GM21825 (cell line): ENCODE results near the gene TCIRG1.

ENCODE experiments used
- ATAC-seq: cut with Tn5 transposase; IDR thresholded peaks from one replicate; pipeline ENCODE4 v1.9.1; 2021; ENCODE audit warnings: mild to moderate bottlenecking, moderate library complexity; ENCODE audit not compliant: unreplicated experiment

The TCIRG1 gene

DNA sequence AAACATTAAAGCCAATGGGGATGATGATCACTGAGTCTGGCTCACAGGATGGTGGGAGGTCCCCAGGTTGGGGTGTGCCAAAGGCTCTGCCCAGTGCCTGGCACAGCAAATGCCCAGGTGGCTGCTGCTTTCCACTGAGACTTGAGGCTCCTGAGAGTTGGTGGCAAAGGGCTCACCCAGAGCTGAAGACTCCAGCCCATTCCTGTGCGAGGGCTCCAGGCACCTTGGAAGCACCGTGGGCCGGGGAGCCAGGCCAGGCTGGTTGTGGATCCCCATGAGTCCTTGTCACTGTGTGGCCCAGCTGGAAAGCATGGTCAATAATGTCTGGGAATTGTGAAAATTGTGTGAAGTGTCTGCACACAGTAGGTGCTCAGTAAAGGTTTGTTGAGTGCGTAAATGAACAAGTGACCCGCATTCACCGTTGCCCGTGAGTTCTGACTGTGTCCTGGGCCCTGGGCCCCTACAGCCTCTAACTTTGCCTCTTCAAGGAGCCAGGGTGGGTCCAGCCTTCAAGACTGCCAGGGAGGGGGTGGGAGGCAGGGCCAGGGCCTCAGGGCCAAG, 32.1 kb upstream of the TCIRG1 start:
- no peak for ATAC-seq

GRCh38 chr11:68007498-68008380, 31.1 kb upstream of the TCIRG1 start:
- no peak for ATAC-seq

DNA sequence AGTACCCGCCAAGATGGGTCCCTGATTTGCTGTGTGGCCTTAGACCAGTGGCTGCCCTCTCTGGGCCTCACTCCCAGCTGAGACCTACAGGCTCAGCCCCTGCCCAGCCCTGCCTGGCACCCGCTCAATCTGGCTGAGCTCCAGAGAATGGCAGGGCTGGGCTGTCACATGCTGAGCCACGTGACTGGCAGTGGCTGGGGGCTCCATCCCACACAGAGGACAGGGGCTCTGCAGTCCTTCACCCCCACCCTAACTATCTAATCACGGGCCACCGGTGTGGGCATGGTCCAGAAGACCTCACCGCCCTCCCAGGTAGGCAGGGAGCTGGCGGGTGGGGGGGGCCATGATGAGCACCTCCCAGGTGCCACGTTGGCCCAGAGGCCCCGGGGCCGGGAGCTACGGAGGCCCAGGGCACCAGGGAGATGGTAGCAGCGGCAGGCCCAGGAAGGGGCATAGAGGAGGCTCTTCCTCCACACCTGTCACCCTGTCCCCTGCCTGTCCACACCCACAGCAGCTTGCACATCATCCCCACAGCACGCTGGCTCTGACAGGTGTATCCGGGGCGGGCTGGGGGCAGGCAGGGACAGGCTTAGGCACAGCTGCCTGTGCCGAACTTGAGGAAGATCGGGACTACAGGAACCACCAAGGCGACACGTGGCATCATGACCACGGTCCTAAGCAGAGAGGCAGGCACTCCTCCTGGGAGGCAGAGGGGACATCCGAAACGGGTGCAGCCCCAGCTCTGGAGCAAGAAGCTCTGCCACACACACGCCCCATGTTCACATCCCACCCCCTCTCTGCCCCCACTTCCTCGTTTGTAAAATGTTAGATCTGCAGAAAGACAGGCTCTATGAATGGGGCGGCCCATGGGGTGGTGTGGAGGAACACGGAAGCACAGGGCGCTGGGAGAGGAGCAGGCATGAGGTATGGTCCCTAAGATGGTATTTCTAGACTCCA, 30.2 kb upstream of the TCIRG1 start:
- ATAC-seq = no peak

GRCh38 chr11:68009391-68010089, 29.3 kb upstream of the TCIRG1 start:
- no peak for ATAC-seq

GRCh38 chr11:68010090-68011041, 28.5 kb upstream of the TCIRG1 start, which contains the start of gene ALDH3B1:
Gene ALDH3B1, plus strand, starts transcription at chr11:68010327. Its CDS starts 4,971 bp downstream, at chr11:68015298.
- no peak for ATAC-seq

GRCh38 chr11:68011051-68011943, 27.5 kb upstream of the TCIRG1 start:
- ATAC-seq = no peak

- no peak for ATAC-seq
These were observed 26.6 kb upstream of the TCIRG1 start for GRCh38 chr11:68012044-68012842.

DNA sequence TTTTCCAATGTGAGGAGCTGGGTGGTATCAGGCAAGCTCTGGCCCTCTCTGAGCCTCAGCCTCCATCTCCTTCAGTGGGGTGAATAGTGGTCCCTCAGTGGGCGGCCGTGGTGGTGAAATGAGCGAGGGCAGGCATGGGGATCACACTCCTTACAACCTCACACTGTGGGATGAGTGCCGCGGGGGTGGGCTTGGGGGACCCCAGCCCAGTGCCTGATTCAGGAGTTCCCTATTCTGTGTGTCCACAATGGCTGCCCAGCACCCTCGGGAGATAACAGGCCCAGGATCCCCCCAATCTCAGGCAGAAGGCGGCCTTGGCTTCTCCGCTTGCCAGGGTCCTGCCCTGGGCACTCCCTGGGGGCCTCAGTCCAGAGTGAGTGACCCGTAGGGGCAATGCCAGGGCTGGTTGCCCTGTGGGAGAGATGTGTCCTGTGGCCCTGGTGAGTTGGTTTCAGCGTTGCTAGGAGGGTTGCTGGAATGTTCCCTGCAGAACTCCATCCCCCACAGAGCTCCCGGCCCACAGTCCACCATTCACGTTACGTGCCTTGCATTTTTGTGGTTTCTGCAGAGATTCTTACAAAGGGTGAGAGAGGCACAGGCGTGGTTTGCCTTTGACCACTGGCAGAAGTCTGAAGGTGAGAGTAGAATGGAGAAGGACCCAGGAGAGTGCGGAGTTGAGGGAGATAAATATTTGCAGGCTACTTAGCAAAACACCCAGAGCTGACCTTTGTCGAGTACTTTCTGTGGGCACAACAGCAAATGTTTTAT, 25.8 kb upstream of the TCIRG1 start:
- no peak for ATAC-seq

DNA sequence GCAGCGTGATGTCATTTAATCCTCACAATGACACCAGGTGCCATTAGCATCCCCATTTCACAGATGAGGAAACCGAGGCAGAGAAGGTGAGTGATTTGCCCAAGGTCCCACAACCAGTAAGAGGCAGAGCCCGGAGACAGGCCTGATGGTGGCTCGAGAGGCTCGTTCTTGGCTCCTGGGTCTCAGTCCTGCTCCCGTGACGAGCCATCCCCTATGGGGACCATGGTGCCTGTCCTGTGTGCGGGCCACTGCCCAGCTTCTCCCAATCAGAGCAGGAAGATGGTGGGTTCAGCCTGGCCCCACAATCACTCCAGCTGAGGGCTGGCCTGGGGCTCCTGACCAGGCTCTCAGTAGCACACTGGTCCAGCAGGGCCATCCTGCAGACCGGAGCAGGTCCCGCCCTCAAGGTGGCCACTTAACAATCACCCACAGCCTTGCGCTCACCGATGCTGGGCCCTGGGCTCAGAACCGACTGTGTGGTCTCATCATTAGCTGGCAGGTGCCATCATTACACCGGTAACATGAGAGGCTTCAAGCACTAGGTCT, 25.1 kb upstream of the TCIRG1 start:
- no peak for ATAC-seq

GRCh38 chr11:68014157-68014946, 24.5 kb upstream of the TCIRG1 start:
- no peak for ATAC-seq

DNA sequence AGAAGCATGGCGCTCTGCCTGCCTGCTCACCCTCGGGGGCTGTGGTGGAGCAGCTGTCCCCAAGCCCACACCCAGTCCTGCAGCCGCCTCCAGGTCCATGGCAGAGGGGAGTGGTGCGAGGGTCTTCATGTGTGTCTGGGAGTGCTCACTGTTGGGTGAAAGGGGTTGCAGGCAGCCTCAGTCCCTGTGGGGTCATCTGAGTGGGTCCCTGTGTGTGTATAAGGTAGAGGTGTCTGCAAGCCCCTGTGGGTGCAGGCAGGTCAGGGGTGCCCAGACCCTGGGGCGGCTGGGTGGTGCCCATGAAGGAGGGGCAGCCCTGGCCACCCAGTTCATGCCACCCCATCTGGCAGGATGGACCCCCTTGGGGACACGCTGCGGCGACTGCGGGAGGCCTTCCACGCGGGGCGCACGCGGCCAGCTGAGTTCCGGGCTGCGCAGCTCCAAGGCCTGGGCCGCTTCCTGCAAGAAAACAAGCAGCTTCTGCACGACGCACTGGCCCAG, 23.8 kb upstream of the TCIRG1 start:
- ATAC-seq = no peak

- no peak for ATAC-seq
These were observed 23.4 kb upstream of the TCIRG1 start for GRCh38 chr11:68015467-68015866.

DNA sequence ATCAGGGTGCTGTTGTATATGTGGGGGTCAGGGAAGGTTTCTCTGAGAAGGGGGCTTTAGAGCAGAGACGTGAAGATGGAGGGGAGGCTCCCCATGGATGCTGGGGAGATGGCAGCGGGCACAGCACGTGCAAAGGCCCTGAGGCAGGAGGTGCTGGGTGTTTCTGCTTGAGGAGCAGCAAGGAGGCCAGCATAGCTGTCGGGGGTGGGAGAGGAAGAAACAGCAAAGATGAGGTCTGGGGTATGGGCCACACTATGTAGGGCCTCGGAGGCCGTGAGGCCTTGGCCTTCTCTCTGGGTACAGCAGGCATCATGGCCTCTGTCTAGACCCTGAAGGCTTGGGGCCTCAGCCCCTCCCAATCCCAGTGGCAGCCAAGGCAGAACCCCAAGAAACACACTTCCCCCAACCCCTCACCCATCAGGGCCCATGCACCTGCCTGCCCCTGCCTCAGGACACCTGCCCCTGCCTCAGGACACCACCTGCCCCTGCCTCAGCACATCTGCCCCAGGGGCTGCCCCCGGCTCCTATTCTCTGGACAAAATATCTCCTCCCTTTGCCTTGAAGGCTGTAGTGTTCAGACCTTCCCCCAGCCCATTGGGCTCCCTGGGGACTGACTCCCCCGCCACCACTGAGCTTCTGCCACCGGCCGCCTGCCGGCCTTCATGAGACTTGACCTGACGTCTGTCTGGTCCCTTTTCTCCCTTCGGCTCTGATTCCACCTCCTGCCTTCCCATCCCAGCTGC, 22.5 kb upstream of the TCIRG1 start:
- no peak for ATAC-seq

GRCh38 chr11:68016904-68017817, 21.7 kb upstream of the TCIRG1 start:
- no peak for ATAC-seq
